HG03280 (cell line): ENCODE results near the gene FAM149A.

ENCODE experiments used
- ATAC-seq: cut with Tn5 transposase; IDR thresholded peaks from one replicate; pipeline ENCODE4 v1.9.1; 2021; ENCODE audit warnings: mild to moderate bottlenecking, moderate library complexity; ENCODE audit not compliant: unreplicated experiment

FAM149A gene

DNA sequence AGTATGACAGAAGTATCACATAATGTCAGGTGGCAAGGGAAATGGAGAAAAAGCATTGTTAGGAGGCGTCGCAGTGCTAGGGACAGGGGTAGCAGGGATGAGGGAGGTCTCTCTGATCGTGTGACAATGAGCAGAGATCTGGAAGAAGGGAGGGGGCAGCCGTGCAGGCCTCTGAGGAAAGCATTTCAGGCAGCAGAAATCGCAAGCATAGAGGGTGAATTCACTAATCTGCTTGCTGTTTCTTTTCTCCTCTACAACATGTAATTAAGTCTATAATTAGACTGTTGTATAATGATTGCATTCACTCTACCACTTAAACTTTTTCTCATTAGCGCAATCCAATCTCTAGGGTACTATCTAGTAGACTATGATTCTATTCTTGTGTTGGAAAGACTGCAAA lies 96.0 kb downstream of the FAM149A start:
- ATAC-seq = no peak

- no peak for ATAC-seq
Observed at GRCh38 chr4:186201010-186201409, 96.5 kb downstream of the FAM149A start.

DNA sequence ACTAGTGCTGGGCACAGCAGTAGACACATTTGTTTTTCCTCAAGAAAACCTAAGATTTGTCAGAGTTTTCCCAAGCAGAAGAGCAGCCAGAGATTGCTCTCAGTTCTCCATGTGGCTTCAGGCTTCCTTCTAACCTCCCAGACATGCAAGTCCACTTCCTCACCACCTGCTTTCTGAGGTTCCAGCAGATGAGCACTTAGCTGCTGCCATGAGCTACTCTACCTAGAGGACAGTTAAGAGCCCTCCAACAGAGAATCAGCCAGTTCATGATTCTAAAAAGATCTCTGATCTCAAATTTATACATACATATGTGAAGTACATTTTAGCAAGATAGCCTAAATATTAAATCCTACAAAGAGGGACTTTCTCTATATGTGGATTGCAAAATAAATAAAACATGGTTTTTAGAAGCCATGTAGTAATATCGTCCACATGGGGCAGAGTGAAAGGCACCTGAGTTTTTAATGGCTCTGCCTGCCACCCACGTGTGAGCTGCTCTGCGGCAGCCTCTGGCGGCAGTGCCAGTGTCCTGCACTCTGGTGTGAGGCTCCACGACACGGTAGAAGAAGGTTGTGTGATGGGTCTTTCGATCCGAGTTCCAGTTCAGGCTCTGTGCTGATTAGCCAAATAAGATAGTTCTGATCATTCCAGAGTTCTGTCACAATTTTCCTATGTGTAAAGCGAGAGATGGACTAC lies 97.2 kb downstream of the FAM149A start:
- ATAC-seq = peak; percentile 100

- no peak for ATAC-seq
Observed at GRCh38 chr4:186202490-186203140, 98.1 kb downstream of the FAM149A start.

- ATAC-seq = no peak
Observed at GRCh38 chr4:186203406-186203805, 98.9 kb downstream of the FAM149A start.

DNA sequence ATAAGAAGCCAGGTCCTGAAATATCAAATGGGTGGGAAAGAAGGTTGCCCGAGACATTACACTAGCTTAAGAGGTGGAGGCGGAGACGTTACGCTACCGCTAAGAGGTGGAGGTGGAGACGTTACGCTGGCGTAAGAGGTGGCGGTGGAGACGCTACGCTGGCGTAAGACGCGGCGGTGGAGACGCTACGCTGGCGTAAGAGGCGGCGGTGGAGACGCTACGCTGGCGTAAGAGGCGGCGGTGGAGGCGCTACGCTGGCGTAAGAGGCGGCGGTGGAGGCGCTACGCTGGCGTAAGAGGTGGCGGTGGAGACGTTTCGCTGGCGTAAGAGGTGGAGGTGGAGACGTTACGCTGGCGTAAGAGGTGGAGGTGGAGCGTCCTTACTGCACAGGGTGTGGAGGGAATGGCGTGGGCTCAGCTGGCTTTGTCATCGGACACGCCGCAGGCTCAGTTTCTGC lies 99.6 kb downstream of the FAM149A start:
- ATAC-seq = no peak

DNA sequence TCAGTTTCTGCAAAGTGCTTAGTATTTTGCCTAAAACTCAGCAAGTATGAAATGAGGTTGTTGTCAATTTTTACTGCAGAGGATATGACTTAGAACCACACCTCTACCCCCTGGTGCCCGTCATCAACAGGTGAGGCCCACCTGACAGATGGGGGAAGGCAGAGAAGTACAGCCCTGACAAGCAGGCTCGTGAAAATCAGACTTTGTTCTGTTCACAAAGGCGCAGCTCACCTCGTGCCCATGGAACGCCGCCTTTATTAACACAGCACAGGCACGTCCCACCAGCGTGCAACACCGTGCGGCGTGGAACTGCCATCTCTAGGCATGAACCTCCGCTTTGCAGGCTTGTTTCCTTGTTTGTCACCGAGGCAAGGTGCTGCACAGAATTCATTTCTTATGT lies 100.2 kb downstream of the FAM149A start:
- no peak for ATAC-seq

GRCh38 chr4:186205156-186205555 lies 100.7 kb downstream of the FAM149A start:
- ATAC-seq = no peak

DNA sequence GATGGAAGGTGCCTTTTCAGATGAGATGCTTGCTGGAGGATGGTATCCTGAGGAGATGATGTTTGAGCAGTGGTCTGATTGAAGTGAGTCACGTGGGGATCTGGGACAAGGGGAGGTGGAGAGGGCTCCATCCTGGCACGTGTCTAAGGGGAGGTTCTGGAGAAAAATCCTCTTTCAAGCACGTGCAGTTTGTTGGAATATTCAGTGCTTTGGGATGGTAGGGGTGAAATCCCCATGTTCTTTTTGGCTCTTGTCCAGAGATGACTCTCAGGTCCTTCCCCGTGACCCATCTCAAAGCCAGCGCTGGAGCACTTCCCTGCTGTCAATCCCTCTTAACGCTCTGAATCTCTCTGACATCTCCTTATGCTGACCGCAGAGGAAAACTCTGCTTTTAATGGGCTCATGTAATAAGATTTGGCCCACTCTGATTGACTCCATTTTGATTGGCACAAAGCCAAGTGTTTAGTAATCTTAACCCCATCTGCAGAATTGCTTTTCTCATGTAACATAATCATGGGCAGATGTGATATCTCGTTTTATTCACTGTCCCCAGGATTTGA lies 112.0 kb downstream of the FAM149A start:
- ATAC-seq = no peak

DNA sequence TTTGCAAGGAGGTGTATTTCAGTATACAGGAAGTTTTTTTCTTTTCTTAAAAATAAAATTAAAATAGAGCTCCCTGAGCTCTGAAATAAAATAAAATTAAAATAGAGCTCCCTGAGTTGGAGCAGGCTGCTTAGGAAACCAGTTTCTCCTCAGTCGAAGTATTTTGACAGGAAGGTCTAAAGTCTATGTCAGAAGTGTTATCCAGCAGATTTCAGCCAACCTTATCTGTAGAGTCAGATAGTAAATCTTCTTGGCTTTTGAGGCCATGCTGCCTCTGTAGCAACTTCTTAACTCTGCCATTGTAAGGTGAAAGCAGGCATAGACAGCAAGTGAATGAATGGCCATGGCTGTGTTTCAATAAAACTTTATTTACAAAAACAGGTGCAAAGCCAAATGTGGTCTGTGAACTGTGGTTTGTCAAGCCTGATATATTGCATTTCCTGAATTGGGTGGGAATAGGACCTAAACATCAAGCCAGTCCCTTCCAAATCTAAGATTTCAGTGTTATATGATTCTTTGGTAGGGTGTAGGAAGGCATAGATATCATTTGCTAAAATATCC lies 113.3 kb downstream of the FAM149A start:
- ATAC-seq = no peak

- ATAC-seq = no peak
Observed at GRCh38 chr4:186221624-186222023, 117.1 kb downstream of the FAM149A start.
